GM06990 (cell line): Measurements from ENCODE around the gene PACRG.

ENCODE experiments used
- DNase-seq: peaks from one replicate; pipeline ENCODE4 v3.0.0-alpha.2; 2011; ENCODE audit not compliant: insufficient read length; ENCODE audit errors: extremely low read depth
- H3K27me3 ChIP-seq: replicated peaks from 2 replicates; pipeline ENCODE4 v1.6.0; 2011; ENCODE audit warnings: low read length; ENCODE audit not compliant: control insufficient read depth, insufficient read depth
- H3K36me3 ChIP-seq: 2 replicates; pipeline ENCODE4 v1.5.1; 2011; ENCODE audit warnings: low read length; ENCODE audit not compliant: control insufficient read depth, insufficient read depth
- H3K4me3 ChIP-seq: replicated peaks from 2 replicates; pipeline ENCODE4 v1.5.1; 2011; ENCODE audit warnings: low read depth, mild to moderate bottlenecking, control low read depth, low read length
- TF ChIP-seq, protein P1 (sequence below): IDR thresholded peaks from 2 replicates; pipeline ENCODE4 v1.5.1; 2011; ENCODE audit warnings: low read length, control low read depth, mild to moderate bottlenecking, inconsistent platforms; ENCODE audit not compliant: insufficient read depth, poor library complexity, severe bottlenecking

Gene PACRG

DNA sequence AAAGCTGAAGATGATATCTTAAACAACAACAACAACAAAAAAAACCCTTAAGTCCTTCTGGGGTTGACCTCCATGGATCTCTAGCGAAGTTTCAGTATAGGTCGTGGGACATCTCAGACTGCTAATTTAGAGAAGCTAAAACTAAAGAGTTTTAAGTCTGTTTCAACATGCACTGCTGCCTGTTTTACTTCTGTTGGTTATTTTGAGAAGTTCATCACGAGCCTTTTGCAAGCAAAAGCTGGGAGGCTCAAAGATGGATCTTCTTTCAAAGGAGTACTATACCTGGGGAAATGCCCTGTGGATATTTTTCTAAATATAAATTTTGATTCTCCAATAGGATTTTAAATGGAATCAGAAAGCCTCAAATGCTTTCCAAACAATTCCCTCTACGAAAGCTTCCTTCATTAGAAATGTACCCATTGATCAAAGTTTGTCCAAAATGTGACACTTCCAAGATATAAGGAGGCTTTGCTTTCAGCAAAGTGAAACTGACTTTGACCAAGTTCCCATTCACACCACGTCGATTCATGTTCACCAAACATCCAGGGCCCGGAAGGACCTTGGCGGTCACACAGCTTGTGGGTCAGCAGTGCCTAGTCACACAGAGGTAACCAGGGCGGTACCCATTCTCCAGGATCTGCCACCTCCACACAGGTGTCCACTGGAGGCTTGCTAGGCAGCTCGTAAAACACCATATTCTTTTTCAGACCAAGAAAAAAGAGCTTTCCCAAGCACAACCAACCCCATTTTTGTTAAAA lies 592.0 kb downstream of the PACRG start:
- no peak for DNase-seq
- no peaks in the 10 kb centered on the region for H3K27me3 ChIP-seq
- H3K36me3 ChIP-seq = no peaks in the 10 kb centered on the region
- TF ChIP-seq, protein P1, sequence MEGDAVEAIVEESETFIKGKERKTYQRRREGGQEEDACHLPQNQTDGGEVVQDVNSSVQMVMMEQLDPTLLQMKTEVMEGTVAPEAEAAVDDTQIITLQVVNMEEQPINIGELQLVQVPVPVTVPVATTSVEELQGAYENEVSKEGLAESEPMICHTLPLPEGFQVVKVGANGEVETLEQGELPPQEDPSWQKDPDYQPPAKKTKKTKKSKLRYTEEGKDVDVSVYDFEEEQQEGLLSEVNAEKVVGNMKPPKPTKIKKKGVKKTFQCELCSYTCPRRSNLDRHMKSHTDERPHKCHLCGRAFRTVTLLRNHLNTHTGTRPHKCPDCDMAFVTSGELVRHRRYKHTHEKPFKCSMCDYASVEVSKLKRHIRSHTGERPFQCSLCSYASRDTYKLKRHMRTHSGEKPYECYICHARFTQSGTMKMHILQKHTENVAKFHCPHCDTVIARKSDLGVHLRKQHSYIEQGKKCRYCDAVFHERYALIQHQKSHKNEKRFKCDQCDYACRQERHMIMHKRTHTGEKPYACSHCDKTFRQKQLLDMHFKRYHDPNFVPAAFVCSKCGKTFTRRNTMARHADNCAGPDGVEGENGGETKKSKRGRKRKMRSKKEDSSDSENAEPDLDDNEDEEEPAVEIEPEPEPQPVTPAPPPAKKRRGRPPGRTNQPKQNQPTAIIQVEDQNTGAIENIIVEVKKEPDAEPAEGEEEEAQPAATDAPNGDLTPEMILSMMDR = no peak
- no peak overlapping the region for H3K4me3 ChIP-seq

DNA sequence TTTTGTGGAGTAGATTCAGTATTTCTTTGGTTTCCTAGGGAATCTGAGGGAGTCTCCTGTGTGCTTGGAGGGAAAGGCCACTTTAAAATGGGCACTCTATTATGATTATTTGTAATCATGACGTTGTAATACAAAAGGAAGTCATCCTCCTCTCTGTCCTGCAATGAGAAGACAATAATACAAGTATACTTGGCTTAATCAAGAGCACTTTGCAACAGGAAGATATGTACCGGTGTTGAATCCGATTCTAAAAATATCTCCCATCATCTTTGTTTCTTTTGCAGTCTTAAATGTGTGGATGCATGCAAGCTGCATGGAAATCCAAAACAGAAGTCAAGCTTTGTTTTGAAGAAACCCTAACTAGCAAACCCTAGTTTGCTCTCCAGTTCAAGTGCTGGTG lies 592.6 kb downstream of the PACRG start:
- H3K4me3 ChIP-seq = no peak overlapping the region
- no peak for DNase-seq
- no peaks in the 10 kb centered on the region for H3K27me3 ChIP-seq
- TF ChIP-seq, protein P1 = no peak
- no peaks in the 10 kb centered on the region for H3K36me3 ChIP-seq

DNA sequence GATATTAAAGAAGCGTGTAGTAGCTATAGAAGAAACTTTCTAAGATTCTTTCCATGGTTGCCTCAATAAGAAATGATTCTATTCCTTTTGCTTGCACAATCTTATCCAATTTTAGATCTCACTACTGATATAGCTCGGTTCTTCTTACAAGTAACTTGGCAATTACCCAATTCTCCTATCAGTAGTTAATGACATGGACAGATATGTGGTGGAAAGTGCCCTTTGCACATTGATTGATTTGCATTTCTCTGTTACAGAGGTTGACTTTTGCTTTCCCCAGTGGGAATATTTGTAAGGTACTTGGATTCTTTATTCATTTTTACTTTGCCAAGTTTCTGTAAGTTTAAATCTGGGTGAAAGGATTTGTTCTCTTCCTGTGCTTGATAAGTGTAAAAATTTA lies 593.0 kb downstream of the PACRG start:
- no peaks in the 10 kb centered on the region for H3K36me3 ChIP-seq
- no peak overlapping the region for H3K4me3 ChIP-seq
- TF ChIP-seq, protein P1 = no peak
- no peak for DNase-seq
- no peaks in the 10 kb centered on the region for H3K27me3 ChIP-seq

DNA sequence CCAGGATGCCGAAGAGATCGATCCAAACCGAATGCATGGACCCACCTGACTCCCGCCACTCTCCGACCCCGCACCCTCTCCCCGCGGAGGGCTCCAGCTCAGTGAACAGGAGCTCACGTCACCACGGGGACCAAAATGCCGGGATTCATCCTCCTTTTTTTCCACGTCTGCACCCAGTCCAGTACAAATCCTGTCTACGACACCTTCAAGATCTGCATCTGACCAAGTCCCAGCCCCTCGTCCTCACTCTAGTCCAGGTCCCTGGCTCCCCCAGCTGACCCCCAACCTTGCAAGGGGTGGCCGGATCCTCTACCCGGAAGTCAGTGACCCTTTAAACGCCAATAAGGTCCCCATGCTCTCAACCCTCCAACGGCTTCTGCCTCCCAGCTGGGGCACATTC lies 593.9 kb downstream of the PACRG start:
- Histone ChIP-seq H3K27me3 (no peaks in the 10 kb centered on the region), H3K36me3 (no peaks in the 10 kb centered on the region), H3K4me3 (no peak overlapping the region)
- no peak for DNase-seq
- TF ChIP-seq, protein P1 = no peak

DNA sequence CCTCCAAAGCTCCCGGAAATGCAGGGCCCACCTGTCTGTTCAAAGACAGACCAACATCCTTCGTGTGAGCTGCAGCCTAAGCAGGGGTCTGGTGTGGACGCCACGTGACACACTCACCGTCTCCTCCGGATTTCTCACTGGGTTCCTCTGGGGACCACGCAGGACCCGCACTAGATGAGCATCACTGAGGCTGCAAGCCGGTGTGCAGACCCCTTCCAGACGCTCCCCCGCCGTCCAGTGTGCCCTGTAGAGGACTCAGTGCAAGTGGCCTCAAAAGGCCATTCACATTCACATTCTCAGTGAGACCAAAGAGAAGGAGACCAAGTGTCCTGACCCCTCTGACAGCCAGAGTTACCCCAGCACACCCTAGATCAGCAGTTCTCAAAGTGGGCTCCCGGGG lies 595.5 kb downstream of the PACRG start:
- DNase-seq = no peak
- no peak overlapping the region for H3K4me3 ChIP-seq
- TF ChIP-seq, protein P1 = no peak
- no peaks in the 10 kb centered on the region for H3K27me3 ChIP-seq
- H3K36me3 ChIP-seq = no peaks in the 10 kb centered on the region

DNA sequence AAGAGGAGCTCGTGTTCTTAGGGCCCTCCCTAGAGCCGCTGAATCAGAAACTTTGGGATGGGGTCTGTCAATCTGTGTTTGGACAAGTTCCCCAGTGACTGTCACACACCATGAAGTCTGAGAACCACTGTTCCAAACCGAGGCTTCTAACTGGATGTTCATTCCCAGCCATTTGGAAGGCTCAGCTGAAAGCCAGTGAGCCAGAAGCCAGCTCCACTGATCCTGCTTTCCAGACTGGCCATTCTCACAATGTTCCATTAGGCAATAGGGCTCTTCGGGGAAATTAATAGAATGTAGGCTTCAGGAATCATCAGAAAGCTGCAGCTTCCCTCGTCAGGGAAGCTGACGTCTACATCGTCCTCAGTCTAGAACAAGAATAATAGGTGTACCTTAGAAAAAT lies 595.9 kb downstream of the PACRG start:
- TF ChIP-seq, protein P1 = no peak
- no peak for DNase-seq
- no peaks in the 10 kb centered on the region for H3K36me3 ChIP-seq
- no peak overlapping the region for H3K4me3 ChIP-seq
- no peaks in the 10 kb centered on the region for H3K27me3 ChIP-seq
